NT2/D1 (cell line): ENCODE measurements around the gene MAGI2.

ENCODE experiments used
- YY1 ChIP-seq: IDR thresholded peaks from 2 replicates; pipeline ENCODE4 v1.6.1; 2011; ENCODE audit not compliant: insufficient read length, insufficient read depth
- ZNF274 ChIP-seq: IDR thresholded peaks from 2 replicates; pipeline ENCODE4 v1.6.1; 2011; ENCODE audit warnings: mild to moderate bottlenecking, low read depth, low read length

GRCh38 chr7:78565784-78566183 lies 887.7 kb downstream of the MAGI2 start:
- no peak for TF ChIP-seq ZNF274
- no peak for TF ChIP-seq YY1
